H9 (cell line): ENCODE results near the gene MIPEP. TPM values are rescaled to one million over a fixed set of nuclear protein-coding genes. Genes with fewer than 3 reads are reported as not detected.

Experiments
- DNase-seq: peaks from one replicate; pipeline ENCODE4 v3.0.0-alpha.2; 2017
- H2AFZ ChIP-seq: one replicate; pipeline ENCODE4 v1.6.1; 2013; ENCODE audit warnings: mild to moderate bottlenecking, low read length, control low read depth, moderate library complexity
- H2AK5ac ChIP-seq: 2 replicates; pipeline ENCODE4 v1.6.1; 2013; ENCODE audit warnings: low read length, control low read depth, mixed read lengths; ENCODE audit not compliant: insufficient read length
- H2BK120ac ChIP-seq: one replicate; pipeline ENCODE4 v1.6.1; 2013; ENCODE audit warnings: low read depth, mild to moderate bottlenecking, low read length, control low read depth, inconsistent platforms; ENCODE audit not compliant: poor library complexity, severe bottlenecking
- H2BK12ac ChIP-seq: 2 replicates; pipeline ENCODE4 v1.6.1; 2013; ENCODE audit warnings: low read length, control low read depth, mixed read lengths, low read depth; ENCODE audit not compliant: insufficient read length
- H2BK15ac ChIP-seq: 2 replicates; pipeline ENCODE4 v1.6.1; 2013; ENCODE audit warnings: low read depth, low read length, control low read depth
- H2BK20ac ChIP-seq: one replicate; pipeline ENCODE4 v1.6.1; 2013; ENCODE audit warnings: low read depth, mild to moderate bottlenecking, low read length, control low read depth, inconsistent platforms; ENCODE audit not compliant: poor library complexity, severe bottlenecking
- H2BK5ac ChIP-seq: 2 replicates; pipeline ENCODE4 v1.6.1; 2013; ENCODE audit warnings: low read length, control low read depth, mixed read lengths; ENCODE audit not compliant: insufficient read length
- H3K14ac ChIP-seq: 2 replicates; pipeline ENCODE4 v1.6.1; 2013; ENCODE audit warnings: low read length, control low read depth; ENCODE audit not compliant: insufficient read depth
- H3K18ac ChIP-seq: 2 replicates; pipeline ENCODE4 v1.6.1; 2013; ENCODE audit warnings: low read depth, mild to moderate bottlenecking, mixed read lengths, low read length, control low read depth; ENCODE audit not compliant: insufficient read length
- H3K23ac ChIP-seq: 2 replicates; pipeline ENCODE4 v1.6.1; 2013; ENCODE audit warnings: low read length, control low read depth, mixed read lengths, low read depth; ENCODE audit not compliant: insufficient read length
- H3K23me2 ChIP-seq: 2 replicates; pipeline ENCODE4 v1.6.1; 2013; ENCODE audit warnings: low read depth, mild to moderate bottlenecking, mixed read lengths, low read length, control low read depth; ENCODE audit not compliant: insufficient read length, poor library complexity, severe bottlenecking
- H3K27ac ChIP-seq: 2 replicates; pipeline ENCODE4 v1.5.1; 2013; ENCODE audit warnings: low read length, control low read depth, mixed read lengths, low read depth; ENCODE audit not compliant: insufficient read length
- H3K27me3 ChIP-seq: 2 replicates; pipeline ENCODE4 v1.6.1; 2013; ENCODE audit warnings: low read length, control low read depth, inconsistent platforms; ENCODE audit not compliant: insufficient read depth
- H3K4ac ChIP-seq: 2 replicates; pipeline ENCODE4 v1.6.1; 2013; ENCODE audit warnings: low read depth, mild to moderate bottlenecking, control low read depth, inconsistent platforms, low read length, moderate library complexity
- H3K4me1 ChIP-seq: 2 replicates; pipeline ENCODE4 v1.6.1; 2013; ENCODE audit warnings: low read length, control low read depth, inconsistent platforms; ENCODE audit not compliant: insufficient read depth
- H3K4me2 ChIP-seq: 2 replicates; pipeline ENCODE4 v1.6.1; 2013; ENCODE audit warnings: low read length, control low read depth, mixed read lengths; ENCODE audit not compliant: insufficient read length, insufficient read depth
- H3K56ac ChIP-seq: 2 replicates; pipeline ENCODE4 v1.6.1; 2013; ENCODE audit warnings: low read depth, mild to moderate bottlenecking, mixed read lengths, low read length, control low read depth; ENCODE audit not compliant: insufficient read length
- H3K79me1 ChIP-seq: 2 replicates; pipeline ENCODE4 v1.6.1; 2013; ENCODE audit warnings: low read depth, mild to moderate bottlenecking, moderate library complexity, low read length, control low read depth, inconsistent platforms; ENCODE audit not compliant: insufficient read depth, poor library complexity, severe bottlenecking
- H3K79me2 ChIP-seq: 2 replicates; pipeline ENCODE4 v1.6.1; 2013; ENCODE audit warnings: low read length, control low read depth, inconsistent platforms; ENCODE audit not compliant: insufficient read depth
- H3K9ac ChIP-seq: 2 replicates; pipeline ENCODE4 v1.6.1; 2013; ENCODE audit warnings: low read length, control low read depth, mixed read lengths; ENCODE audit not compliant: insufficient read length; ENCODE audit errors: extremely low read depth
- H3K9me3 ChIP-seq: one replicate; pipeline ENCODE4 v1.6.1; 2013; ENCODE audit warnings: low read depth, low read length, inconsistent platforms; ENCODE audit not compliant: control insufficient read depth
- H3T11ph ChIP-seq: one replicate; pipeline ENCODE4 v1.6.1; 2013; ENCODE audit warnings: mild to moderate bottlenecking, low read length, control low read depth, inconsistent platforms
- H4K20me1 ChIP-seq: one replicate; pipeline ENCODE4 v1.6.1; 2013; ENCODE audit not compliant: control insufficient read depth, insufficient read length, insufficient read depth
- H4K5ac ChIP-seq: 2 replicates; pipeline ENCODE4 v1.6.1; 2013; ENCODE audit warnings: low read depth, mild to moderate bottlenecking, mixed read lengths, low read length, control low read depth; ENCODE audit not compliant: insufficient read length
- H4K8ac ChIP-seq: replicated peaks from 2 replicates; pipeline ENCODE4 v1.6.1; 2013; ENCODE audit warnings: low read length, control low read depth, mixed read lengths, low read depth; ENCODE audit not compliant: insufficient read length
- H4K91ac ChIP-seq: 2 replicates; pipeline ENCODE4 v1.6.1; 2013; ENCODE audit warnings: low read depth, mild to moderate bottlenecking, moderate library complexity, mixed read lengths, low read length, control low read depth; ENCODE audit not compliant: insufficient read length
- H3K27ac Mint-ChIP-seq, 3 experiments: 2 replicates in 2 of 3; 3 replicates in 1 of 3; pipeline ENCODE4 v1.8.0; 2020 to 2021; ENCODE audit warnings: mixed read lengths in 3 of 3, mild to moderate bottlenecking in 1 of 3, moderate library complexity in 1 of 3
- H3K27me3 Mint-ChIP-seq: 2 replicates; pipeline ENCODE4 v1.8.0; 2021; ENCODE audit warnings: low read depth, mild to moderate bottlenecking, moderate library complexity, mixed read lengths
- H3K36me3 Mint-ChIP-seq, 3 experiments: 2 replicates in 2 of 3; 3 replicates in 1 of 3; pipeline ENCODE4 v1.8.0; 2020 to 2021; ENCODE audit warnings: low read depth in 3 of 3, mixed read lengths in 3 of 3; ENCODE audit not compliant: insufficient read depth in 1 of 3
- H3K4me1 Mint-ChIP-seq, 2 experiments: 2 replicates each; pipeline ENCODE4 v1.8.0; 2020; ENCODE audit warnings: mixed read lengths in 2 of 2
- H3K4me3 Mint-ChIP-seq, 2 experiments: 2 replicates in 1 of 2; 3 replicates in 1 of 2; pipeline ENCODE4 v1.8.0; 2020 to 2021; ENCODE audit warnings: mild to moderate bottlenecking in 2 of 2, mixed read lengths in 2 of 2, moderate library complexity in 1 of 2
- H3K9me3 Mint-ChIP-seq, 2 experiments: 2 replicates in 1 of 2; 3 replicates in 1 of 2; pipeline ENCODE4 v1.8.0; 2020; ENCODE audit warnings: mild to moderate bottlenecking in 2 of 2, mixed read lengths in 2 of 2, moderate library complexity in 1 of 2
- WGBS: extraction: QIAGEN DNeasy Blood & Tissue Kit; methylation state at CpG from one replicate; pipeline ENCODE4 v1.1.7; 2013; ENCODE audit warnings: missing lambda C conversion rate, low lambda C conversion rate, mixed read lengths; ENCODE audit not compliant: insufficient read length; ENCODE audit errors: extremely low coverage; 5-methylcytosine and 5-hydroxymethylcytosine counted together
- total RNA-seq: library from RNA; stranded (reverse); gene quantifications from 2 replicates; pipeline ENCODE4 v1.2.1, GENCODE V29; 2021
- TF ChIP-seq, protein P1 (sequence below): fragments of 200-600 bp; sonication (generic); conservative IDR thresholded peaks from 3 replicates; pipeline ENCODE4 v1.8.0; 2021; ENCODE audit warnings: antibody characterized with exemption, mild to moderate bottlenecking

Gene MIPEP
- total RNA-seq, 1 experiment from 2014 or later = 18.5 TPM

DNA sequence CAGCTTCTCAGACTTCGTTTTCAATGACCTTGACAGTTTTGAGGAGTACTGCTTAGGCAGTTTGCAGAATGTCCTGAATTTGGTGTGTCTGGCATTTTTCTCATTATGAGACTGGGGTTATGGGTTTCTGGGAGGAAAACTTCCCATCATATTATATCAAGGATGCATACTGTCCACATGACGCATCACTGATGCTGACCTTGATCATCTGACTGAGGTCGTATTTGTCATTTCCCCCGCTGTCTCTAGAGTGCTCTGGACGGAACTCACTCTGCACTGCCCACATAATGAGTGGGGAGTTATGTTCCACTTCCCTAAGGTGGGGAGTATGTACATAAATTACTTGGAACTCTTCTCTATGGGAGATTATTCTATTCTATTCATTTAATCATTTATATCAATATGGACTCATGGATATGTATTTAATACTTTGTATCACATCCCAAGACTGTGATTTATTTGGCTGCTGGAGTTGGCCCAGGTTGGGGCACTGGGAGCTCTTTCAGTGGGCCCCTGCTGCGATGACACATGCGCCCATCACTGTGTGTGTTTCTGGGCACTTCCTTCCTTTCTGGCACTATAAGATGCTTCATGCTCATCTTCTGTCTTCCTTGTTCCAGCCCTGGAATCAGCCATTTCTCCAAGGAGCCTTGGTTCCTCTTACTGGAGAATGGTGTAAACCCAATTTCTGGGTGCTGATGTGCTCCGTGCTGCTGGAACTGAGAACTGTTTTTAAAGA, 138.6 kb downstream of the MIPEP start:
- H3K9me3 Mint-ChIP-seq = no peaks in the 10 kb centered on the region

More for the DNA sequence above, 138.6 kb downstream of the MIPEP start:
- Histone ChIP-seq H4K91ac (no peak overlapping the region), H3K27me3 (no peaks in the 10 kb centered on the region), H4K5ac (no peak overlapping the region), H3K79me1 (no peaks in the 10 kb centered on the region), H3K56ac (no peak overlapping the region), H2BK12ac (no peak overlapping the region), H2BK20ac (no peak overlapping the region), H3K14ac (no peak overlapping the region), H3K4ac (no peak overlapping the region), H3K27ac (no peak overlapping the region), H3K23ac (no peak overlapping the region), H3K79me2 (no peaks in the 10 kb centered on the region), H3K4me2 (no peak overlapping the region), H2AK5ac (no peak overlapping the region), H3K18ac (no peak overlapping the region), H3T11ph (no peak overlapping the region), H2AFZ (no peak overlapping the region), H3K9ac (no peak overlapping the region), H3K23me2 (no peaks in the 10 kb centered on the region), H2BK5ac (no peak overlapping the region), H2BK15ac (no peak overlapping the region), H3K9me3 (no peaks in the 10 kb centered on the region), H2BK120ac (no peak overlapping the region), H4K8ac (no peak overlapping the region), H4K20me1 (no peaks in the 10 kb centered on the region), H3K4me1 (peaks cover 10% of the 10 kb centered on the region; the same call in 1 of the 2 replicates)
- DNase-seq = no peak
- Mint-ChIP-seq H3K4me3 (no peak overlapping the region), H3K4me1 (peaks cover 36 to 43% of the 10 kb centered on the region in 2 experiments), H3K27me3 (no peaks in the 10 kb centered on the region; the same call in 1 of the 2 replicates), H3K27ac (no peak overlapping the region), H3K36me3 (peaks cover 0 to 7% (median 3%) of the 10 kb centered on the region in 3 experiments; a peak in 5 of 7 replicates)
- WGBS = no CpG with 5 or more reads among the region's 8 CpGs
- TF ChIP-seq, protein P1, sequence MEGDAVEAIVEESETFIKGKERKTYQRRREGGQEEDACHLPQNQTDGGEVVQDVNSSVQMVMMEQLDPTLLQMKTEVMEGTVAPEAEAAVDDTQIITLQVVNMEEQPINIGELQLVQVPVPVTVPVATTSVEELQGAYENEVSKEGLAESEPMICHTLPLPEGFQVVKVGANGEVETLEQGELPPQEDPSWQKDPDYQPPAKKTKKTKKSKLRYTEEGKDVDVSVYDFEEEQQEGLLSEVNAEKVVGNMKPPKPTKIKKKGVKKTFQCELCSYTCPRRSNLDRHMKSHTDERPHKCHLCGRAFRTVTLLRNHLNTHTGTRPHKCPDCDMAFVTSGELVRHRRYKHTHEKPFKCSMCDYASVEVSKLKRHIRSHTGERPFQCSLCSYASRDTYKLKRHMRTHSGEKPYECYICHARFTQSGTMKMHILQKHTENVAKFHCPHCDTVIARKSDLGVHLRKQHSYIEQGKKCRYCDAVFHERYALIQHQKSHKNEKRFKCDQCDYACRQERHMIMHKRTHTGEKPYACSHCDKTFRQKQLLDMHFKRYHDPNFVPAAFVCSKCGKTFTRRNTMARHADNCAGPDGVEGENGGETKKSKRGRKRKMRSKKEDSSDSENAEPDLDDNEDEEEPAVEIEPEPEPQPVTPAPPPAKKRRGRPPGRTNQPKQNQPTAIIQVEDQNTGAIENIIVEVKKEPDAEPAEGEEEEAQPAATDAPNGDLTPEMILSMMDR = no peak
